A549 (cell line): Measurements from ENCODE around the gene DLGAP1. TPM values are rescaled to one million over a fixed set of nuclear protein-coding genes. Genes with fewer than 3 reads are reported as not detected.
"Not testable (repeated sequence)": the region's sequence is repeated elsewhere in the genome, so short reads cannot be mapped to it uniquely, and the experiment has no call there.

Experiments
- ATAC-seq, 2 experiments: fragments of 200-7000 bp in 1 of 2; fragments of >200 bp in 1 of 2; cut with Nextera tagmentation in 1 of 2; cut with Tn5 transposase in 1 of 2; 3 replicates each; pipeline versions ENCODE4 v1.8.0 to v1.9.1; 2018 to 2020; ENCODE audit warnings: mild to moderate bottlenecking in 1 of 2, moderate library complexity in 1 of 2
- CTCF ChIA-PET: fragments of 300-600 bp; sonication (Branson Sonifier 250); formaldehyde crosslinking; extraction: SDS; loops from one replicate; lab custom pipeline; 2021; ENCODE audit warnings: antibody characterized with exemption, inconsistent platforms; lab: Yijun Ruan, JAX
- POLR2A ChIA-PET: fragments of 350-600 bp; formaldehyde crosslinking; extraction: SDS; loops from one replicate; lab custom pipeline; 2021; ENCODE audit warnings: antibody characterized with exemption, inconsistent platforms; lab: Yijun Ruan, JAX
- DNase-seq, 2 experiments: peaks; one replicate each; pipeline versions ENCODE4 v3.0.0 to v3.0.0-alpha.2; 2011 to 2016; ENCODE audit warnings: low read depth in 1 of 2, low spot score in 1 of 2
- FAIRE-seq: peaks from 2 replicates; lab custom pipeline; 2011; peaks lifted over from hg19 to GRCh38; lab: Jason Lieb, UNC
- H3K27ac ChIP-seq, 2 experiments: fragments of >200 bp; sonication (Bioruptor Twin); formaldehyde crosslinking; 3 replicates each; pipeline ENCODE4 v1.5.1; 2016 to 2017
- H3K4me1 ChIP-seq: fragments of >200 bp; sonication (Bioruptor Twin); formaldehyde crosslinking; 3 replicates; pipeline ENCODE4 v1.6.1; 2016
- H3K4me2 ChIP-seq: fragments of >200 bp; sonication (Bioruptor Twin); formaldehyde crosslinking; 3 replicates; pipeline ENCODE4 v1.6.1; 2016
- H3K4me3 ChIP-seq: fragments of >200 bp; sonication (Bioruptor Twin); formaldehyde crosslinking; 3 replicates; pipeline ENCODE4 v1.5.1; 2016
- H3K9me3 ChIP-seq: fragments of >200 bp; sonication (Bioruptor Twin); formaldehyde crosslinking; 3 replicates; pipeline ENCODE4 v1.6.1; 2016
- EP300 ChIP-seq, 2 experiments: fragments of >200 bp; sonication (Bioruptor Twin); formaldehyde crosslinking; IDR thresholded peaks; 2 replicates in 1 of 2; 3 replicates in 1 of 2; pipeline ENCODE4 v1.6.1; 2016 to 2017
- ESRRA ChIP-seq: fragments of 150-350 bp; IDR thresholded peaks from 2 replicates; pipeline ENCODE4 v1.6.1; 2014; ENCODE audit warnings: mild to moderate bottlenecking, low read length, borderline replicate concordance
- HES2 ChIP-seq: fragments of >200 bp; sonication (Bioruptor Twin); formaldehyde crosslinking; IDR thresholded peaks from 2 replicates; pipeline ENCODE4 v1.6.1; 2016
- HOXA7 ChIP-seq: fragments of 250-450 bp; sonication (Bioruptor Pico); IDR thresholded peaks from 2 replicates; pipeline ENCODE4 v1.5.0; 2020; ENCODE audit warnings: mild to moderate bottlenecking, moderate library complexity
- HOXB5 ChIP-seq: fragments of 250-450 bp; sonication (Bioruptor Pico); IDR thresholded peaks from 2 replicates; pipeline ENCODE4 v1.5.0; 2020; ENCODE audit warnings: mild to moderate bottlenecking, moderate library complexity
- MAZ ChIP-seq: fragments of 150-350 bp; IDR thresholded peaks from 2 replicates; pipeline ENCODE4 v1.6.1; 2014; ENCODE audit warnings: antibody characterized with exemption, low read depth, low read length, borderline replicate concordance
- MYC ChIP-seq: IDR thresholded peaks from 2 replicates; pipeline ENCODE4 v1.6.1; 2012; ENCODE audit warnings: mild to moderate bottlenecking, inconsistent platforms, low read length, improper control_type of control experiment, borderline replicate concordance
- NPAS2 ChIP-seq: fragments of 250-450 bp; sonication (Bioruptor Pico); IDR thresholded peaks from 2 replicates; pipeline ENCODE4 v1.8.0; 2022; ENCODE audit warnings: mild to moderate bottlenecking, moderate library complexity, borderline replicate concordance
- POLR2A ChIP-seq: IDR thresholded peaks from 2 replicates; pipeline ENCODE4 v1.6.1; 2012; ENCODE audit warnings: mild to moderate bottlenecking, low read length
- RFX5 ChIP-seq: fragments of 450-650 bp; IDR thresholded peaks from 2 replicates; pipeline ENCODE4 v1.7.1; 2014; ENCODE audit warnings: antibody characterized with exemption, mild to moderate bottlenecking, moderate library complexity
- SREBF2 ChIP-seq: fragments of 450-650 bp; IDR thresholded peaks from 2 replicates; pipeline ENCODE4 v1.6.1; 2014; ENCODE audit warnings: mild to moderate bottlenecking, moderate library complexity
- TP53 ChIP-seq: fragments of 250-450 bp; sonication (Bioruptor Pico); IDR thresholded peaks from 2 replicates; pipeline ENCODE4 v1.5.0; 2021; ENCODE audit warnings: mild to moderate bottlenecking, moderate library complexity
- WGBS: methylation state at CpG from one replicate; pipeline ENCODE4 v1.1.6; 2017; ENCODE audit errors: missing lambda C conversion rate; 5-methylcytosine and 5-hydroxymethylcytosine counted together
- polyA plus RNA-seq, 4 experiments: library from polyadenylated mRNA; depleted of rRNA in 3 of 4; stranded (reverse); fragments of >200 nt; fragmentation: RNase III in 1 of 4; extraction: RNeasy Plus Mini Kit Qiagen cat#74134 plus additional on column Dnase treatment in 1 of 4; gene quantifications; 2 replicates in 3 of 4; 3 replicates in 1 of 4; pipeline ENCODE4 v1.2.3, GENCODE V29; 2011 to 2017
- TF ChIP-seq, protein P1 (sequence below): fragments of 150-350 bp; IDR thresholded peaks from 2 replicates; pipeline ENCODE4 v1.6.1; 2014; ENCODE audit warnings: low read depth, mild to moderate bottlenecking, low read length
- TF ChIP-seq, protein P2 (sequence below): fragments of >200 bp; sonication (Bioruptor Twin); formaldehyde crosslinking; IDR thresholded peaks from 3 replicates; pipeline ENCODE4 v1.5.1; 2016

Gene DLGAP1
- polyA plus RNA-seq, 2 of the 4 experiments (the other 2 are of a cell fraction), result 0.04 to 0.12 TPM

GRCh38 chr18:3694030-3694778 is 760.9 kb downstream of the DLGAP1 start:
- FAIRE-seq, POLR2A ChIA-PET, ATAC-seq, DNase-seq, H3K9me3 ChIP-seq, H3K4me3 ChIP-seq, H3K27ac ChIP-seq, H3K4me2 ChIP-seq: not testable (repeated sequence)
- CTCF ChIA-PET, result interaction anchor here (1.5 to 2.3 kb wide), 2 partner anchors 10 to 28 kb away, joined by 3 to 12 read pairs; no protein-coding TSS in a partner anchor
- WGBS, result 75% methylated on average over 5 of the region's 5 CpGs
- peaks cover 29% of the 10 kb centered on the region for H3K4me1 ChIP-seq

- POLR2A ChIA-PET, result no interaction called here
- H3K4me3 ChIP-seq, result no peak overlapping the region
- CTCF ChIA-PET, result interaction anchor here (0.5 to 2.3 kb wide), 3 partner anchors 8 to 13 kb away, joined by 4 to 12 read pairs (median 6); no protein-coding TSS in a partner anchor
- FAIRE-seq (no peak), DNase-seq (no peak), ATAC-seq (no peak)
- no peaks in the 10 kb centered on the region for H3K9me3 ChIP-seq
- no peak overlapping the region for H3K4me2 ChIP-seq
- 82% methylated on average over 2 of the region's 2 CpGs for WGBS
- peaks cover 37% of the 10 kb centered on the region for H3K4me1 ChIP-seq
- no peak overlapping the region for H3K27ac ChIP-seq
- TF ChIP-seq RFX5 (no peak), MAZ (no peak), SREBF2 (no peak), MYC (no peak), HES2 (no peak), HOXA7 (CRISPR knock-in tag) (no peak), TP53 (CRISPR knock-in tag) (no peak)
- TF ChIP-seq, protein P1, sequence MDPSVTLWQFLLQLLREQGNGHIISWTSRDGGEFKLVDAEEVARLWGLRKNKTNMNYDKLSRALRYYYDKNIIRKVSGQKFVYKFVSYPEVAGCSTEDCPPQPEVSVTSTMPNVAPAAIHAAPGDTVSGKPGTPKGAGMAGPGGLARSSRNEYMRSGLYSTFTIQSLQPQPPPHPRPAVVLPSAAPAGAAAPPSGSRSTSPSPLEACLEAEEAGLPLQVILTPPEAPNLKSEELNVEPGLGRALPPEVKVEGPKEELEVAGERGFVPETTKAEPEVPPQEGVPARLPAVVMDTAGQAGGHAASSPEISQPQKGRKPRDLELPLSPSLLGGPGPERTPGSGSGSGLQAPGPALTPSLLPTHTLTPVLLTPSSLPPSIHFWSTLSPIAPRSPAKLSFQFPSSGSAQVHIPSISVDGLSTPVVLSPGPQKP, result no peak
These were observed 761.7 kb downstream of the DLGAP1 start for GRCh38 chr18:3693410-3693809.

DNA sequence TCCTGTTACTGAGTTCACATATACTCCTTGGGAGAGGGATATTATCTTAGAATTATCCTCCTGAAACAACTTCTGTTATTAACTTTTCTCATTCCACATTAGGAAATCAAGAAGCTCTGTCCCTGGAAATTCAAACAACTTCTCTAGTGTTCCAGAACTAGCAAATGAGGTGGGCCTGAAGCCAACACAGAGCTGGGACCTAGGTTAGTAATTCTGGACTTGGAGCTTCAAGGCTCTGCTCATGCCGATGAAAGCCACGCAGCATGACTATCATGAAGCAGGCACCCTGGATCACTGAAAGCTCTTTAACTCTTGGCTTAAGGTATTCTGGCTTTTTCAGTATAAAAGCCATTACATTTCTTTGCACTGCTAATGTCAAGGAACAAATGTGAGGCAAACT is 762.4 kb downstream of the DLGAP1 start:
- DNase-seq (no peak), FAIRE-seq (no peak), ATAC-seq (no peak)
- TF ChIP-seq RFX5, result no peak
- TF ChIP-seq POLR2A, result no peak
- peak overlapping the region; percentile 50 to 68; a peak in 4 of 6 replicates for H3K27ac ChIP-seq
- H3K4me1 ChIP-seq, result peaks cover 43% of the 10 kb centered on the region
- H3K4me3 ChIP-seq, result no peak overlapping the region
- POLR2A ChIA-PET, result interaction anchor here (0.7 kb wide), 1 partner anchor 10 kb away, joined by 3 read pairs; no protein-coding TSS in a partner anchor
- peak overlapping the region; percentile 62 for H3K4me2 ChIP-seq
- CTCF ChIA-PET, result interaction anchor here (1.4 to 2.4 kb wide), 5 partner anchors 9 to 177 kb away, joined by 4 to 12 read pairs (median 6); no protein-coding TSS in a partner anchor
- H3K9me3 ChIP-seq, result no peaks in the 10 kb centered on the region
- 75% methylated on average over 2 of the region's 2 CpGs for WGBS

DNA sequence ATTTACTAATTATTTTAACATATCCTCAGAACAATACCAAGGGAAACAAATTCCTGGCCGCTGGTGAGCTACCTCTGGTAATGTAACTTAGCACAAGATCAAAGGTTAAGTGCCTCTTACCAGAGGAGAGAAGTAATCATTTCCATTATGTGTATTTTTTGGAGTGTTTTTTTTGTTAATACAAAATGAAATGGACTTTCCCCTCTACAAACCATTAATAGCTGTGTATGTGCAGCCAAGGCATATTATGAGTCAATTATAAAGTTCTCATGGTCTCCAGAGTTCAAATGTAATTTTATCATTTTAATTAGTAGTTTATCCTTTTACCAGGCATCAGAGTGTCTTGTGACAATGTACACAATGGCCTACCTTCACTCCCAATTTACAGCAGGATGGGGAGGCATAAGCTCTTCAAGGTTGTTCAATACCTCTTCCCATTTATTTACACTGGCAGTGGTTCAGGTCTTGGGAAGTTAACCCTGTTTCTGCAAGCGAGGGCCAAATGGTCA is 762.9 kb downstream of the DLGAP1 start:
- TF ChIP-seq HOXB5 (CRISPR knock-in tag), result no peak
- TF ChIP-seq EP300 (IDR thresholded peaks at IDR 0.05), result no peak
- TF ChIP-seq ESRRA, result no peak
- no peak for TF ChIP-seq NPAS2 (CRISPR knock-in tag)
- TF ChIP-seq, protein P2, sequence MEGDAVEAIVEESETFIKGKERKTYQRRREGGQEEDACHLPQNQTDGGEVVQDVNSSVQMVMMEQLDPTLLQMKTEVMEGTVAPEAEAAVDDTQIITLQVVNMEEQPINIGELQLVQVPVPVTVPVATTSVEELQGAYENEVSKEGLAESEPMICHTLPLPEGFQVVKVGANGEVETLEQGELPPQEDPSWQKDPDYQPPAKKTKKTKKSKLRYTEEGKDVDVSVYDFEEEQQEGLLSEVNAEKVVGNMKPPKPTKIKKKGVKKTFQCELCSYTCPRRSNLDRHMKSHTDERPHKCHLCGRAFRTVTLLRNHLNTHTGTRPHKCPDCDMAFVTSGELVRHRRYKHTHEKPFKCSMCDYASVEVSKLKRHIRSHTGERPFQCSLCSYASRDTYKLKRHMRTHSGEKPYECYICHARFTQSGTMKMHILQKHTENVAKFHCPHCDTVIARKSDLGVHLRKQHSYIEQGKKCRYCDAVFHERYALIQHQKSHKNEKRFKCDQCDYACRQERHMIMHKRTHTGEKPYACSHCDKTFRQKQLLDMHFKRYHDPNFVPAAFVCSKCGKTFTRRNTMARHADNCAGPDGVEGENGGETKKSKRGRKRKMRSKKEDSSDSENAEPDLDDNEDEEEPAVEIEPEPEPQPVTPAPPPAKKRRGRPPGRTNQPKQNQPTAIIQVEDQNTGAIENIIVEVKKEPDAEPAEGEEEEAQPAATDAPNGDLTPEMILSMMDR, result no peak
- TF ChIP-seq, all 56 proteins: peak for 0
- CTCF ChIA-PET, result interaction anchor here (1.4 to 2.4 kb wide), 5 partner anchors 10 to 178 kb away, joined by 4 to 12 read pairs (median 6); no protein-coding TSS in a partner anchor
- 9% methylated on average over 2 of the region's 2 CpGs for WGBS
- peak overlapping the region; percentile 50 to 68 for H3K27ac ChIP-seq
- peaks cover 2% of the 10 kb centered on the region; the same call in 1 of the 3 replicates for H3K9me3 ChIP-seq
- H3K4me2 ChIP-seq, result peak overlapping the region; percentile 62
- no peak overlapping the region for H3K4me3 ChIP-seq
- ATAC-seq (no peak), DNase-seq (peak in 1 of 2 experiments; percentile 43), FAIRE-seq (no peak)
- peaks cover 43% of the 10 kb centered on the region for H3K4me1 ChIP-seq
- POLR2A ChIA-PET, result no interaction called here
